ENCODE data around the gene CACNA1C. TPM values are rescaled to one million over a fixed set of nuclear protein-coding genes. Genes with fewer than 3 reads are reported as not detected.

The CACNA1C gene
- total RNA-seq, 6 donors from 2014 or later: 5.2 to 45.1 (median 8.8) TPM

GRCh38 chr12:2589381-2589780, 536.6 kb downstream of the CACNA1C start:
- peaks cover 0 to 10% (median 4%) of the 10 kb centered on the region in 4 donors for H3K9me3 ChIP-seq
- DNase-seq: no peak
- no peaks in the 10 kb centered on the region for H3K36me3 ChIP-seq
- no peaks in the 10 kb centered on the region for H3K27me3 ChIP-seq
- TF ChIP-seq POLR2AphosphoS5 (IDR thresholded peaks at IDR 0.05): no peak
- TF ChIP-seq POLR2A (IDR thresholded peaks at IDR 0.05): no peak
- no peak for TF ChIP-seq CTCF (IDR thresholded peaks at IDR 0.05)
- TF ChIP-seq EP300 (IDR thresholded peaks at IDR 0.05): no peak
- no peak overlapping the region for H3K4me3 ChIP-seq
- H3K27ac ChIP-seq: no peak overlapping the region
- no peaks in the 10 kb centered on the region for H3K4me1 ChIP-seq
- ATAC-seq (ENCODE audit: low FRiP score in 2 of 2): no peak
- WGBS, 2 donors: 88 to 90% methylated on average over 11 of the region's 11 CpGs

GRCh38 chr12:2593045-2593444, 540.3 kb downstream of the CACNA1C start:
- Histone ChIP-seq H3K27me3 (no peaks in the 10 kb centered on the region), H3K27ac (no peak overlapping the region), H3K9me3 (peaks cover 0 to 10% (median 4%) of the 10 kb centered on the region in 4 donors), H3K4me3 (no peak overlapping the region), H3K36me3 (peaks cover 0 to 11% (median 0%) of the 10 kb centered on the region in 4 donors), H3K4me1 (no peaks in the 10 kb centered on the region)
- WGBS, 2 donors: 91 to 94% methylated on average over 5 of the region's 5 CpGs
- DNase-seq (no peak), ATAC-seq (ENCODE audit: low FRiP score in 2 of 2) (no peak)
- TF ChIP-seq POLR2A (IDR thresholded peaks at IDR 0.05): no peak
- TF ChIP-seq EP300 (IDR thresholded peaks at IDR 0.05): no peak
- TF ChIP-seq CTCF (IDR thresholded peaks at IDR 0.05): no peak
- no peak for TF ChIP-seq POLR2AphosphoS5 (IDR thresholded peaks at IDR 0.05)

GRCh38 chr12:2596441-2596840, 543.7 kb downstream of the CACNA1C start:
- ATAC-seq (ENCODE audit: low FRiP score in 2 of 2) (no peak), DNase-seq (no peak)
- no peak for TF ChIP-seq EP300 (IDR thresholded peaks at IDR 0.05)
- TF ChIP-seq CTCF (IDR thresholded peaks at IDR 0.05): no peak
- no peak for TF ChIP-seq POLR2AphosphoS5 (IDR thresholded peaks at IDR 0.05)
- TF ChIP-seq POLR2A (IDR thresholded peaks at IDR 0.05): no peak
- 85 to 87% methylated on average over 3 to 6 of the region's 6 CpGs for WGBS, 2 donors
- Histone ChIP-seq H3K9me3 (peaks cover 0 to 10% (median 4%) of the 10 kb centered on the region in 4 donors), H3K36me3 (peaks cover 0 to 11% (median 0%) of the 10 kb centered on the region in 4 donors), H3K4me3 (no peak overlapping the region), H3K4me1 (no peaks in the 10 kb centered on the region), H3K27me3 (no peaks in the 10 kb centered on the region), H3K27ac (no peak overlapping the region)

- Histone ChIP-seq H3K4me3 (no peak overlapping the region), H3K4me1 (no peaks in the 10 kb centered on the region), H3K9me3 (no peaks in the 10 kb centered on the region), H3K27ac (no peak overlapping the region), H3K27me3 (no peaks in the 10 kb centered on the region), H3K36me3 (no peaks in the 10 kb centered on the region)
- DNase-seq (no peak), ATAC-seq (ENCODE audit: low FRiP score in 2 of 2) (no peak)
- TF ChIP-seq POLR2AphosphoS5 (IDR thresholded peaks at IDR 0.05) (no peak), POLR2A (IDR thresholded peaks at IDR 0.05) (no peak), CTCF (IDR thresholded peaks at IDR 0.05) (no peak), EP300 (IDR thresholded peaks at IDR 0.05) (no peak)
- WGBS, 2 donors: 85 to 87% methylated on average over 6 to 8 of the region's 8 CpGs
Observed at GRCh38 chr12:2605301-2605700, 552.5 kb downstream of the CACNA1C start.

- Histone ChIP-seq H3K9me3 (no peaks in the 10 kb centered on the region), H3K4me3 (no peak overlapping the region), H3K27me3 (no peaks in the 10 kb centered on the region), H3K36me3 (no peaks in the 10 kb centered on the region), H3K4me1 (no peaks in the 10 kb centered on the region), H3K27ac (no peak overlapping the region)
- 80 to 82% methylated on average over 16 to 17 of the region's 17 CpGs for WGBS, 2 donors
- DNase-seq (no peak), ATAC-seq (ENCODE audit: low FRiP score in 2 of 2) (no peak)
- TF ChIP-seq POLR2AphosphoS5 (IDR thresholded peaks at IDR 0.05): no peak
- TF ChIP-seq POLR2A (IDR thresholded peaks at IDR 0.05): no peak
- TF ChIP-seq EP300 (IDR thresholded peaks at IDR 0.05): no peak
- TF ChIP-seq CTCF (IDR thresholded peaks at IDR 0.05): no peak
Observed at GRCh38 chr12:2606186-2606910, 553.6 kb downstream of the CACNA1C start.

Measured in upper lobe of left lung (tissue), 6 donors.